ENCODE results near the gene SPRR5. TPM values are rescaled to one million over a fixed set of nuclear protein-coding genes. Genes with fewer than 3 reads are reported as not detected.

SPRR5 gene
- total and polyA plus RNA-seq, 12 donors = not detected

DNA sequence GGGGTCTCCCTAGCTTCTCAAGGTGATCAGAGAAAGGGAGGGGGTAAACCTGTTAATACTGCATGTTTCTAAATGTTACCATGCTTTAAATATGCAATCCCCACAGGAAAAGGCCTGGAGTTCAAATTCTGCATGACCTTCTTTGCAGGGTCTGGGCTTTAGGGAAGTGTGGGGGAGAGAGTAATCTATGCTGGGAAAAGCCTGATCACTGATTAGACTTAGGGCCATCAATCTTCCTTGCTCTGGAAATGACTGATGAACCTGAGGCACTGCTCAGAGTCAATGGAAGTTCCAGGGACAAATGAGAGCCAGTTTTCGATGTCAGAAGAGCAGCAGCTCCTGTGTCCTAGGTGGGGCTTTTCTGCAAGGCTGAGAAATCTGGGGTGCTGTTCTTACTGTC lies 33.7 kb downstream of the SPRR5 start:
- no peaks in the 10 kb centered on the region for H3K36me3 ChIP-seq
- no peaks in the 10 kb centered on the region for H3K4me1 ChIP-seq
- H3K27ac ChIP-seq = no peak overlapping the region
- 69 to 72% methylated on average over 1 of the region's 1 CpG for WGBS, 2 donors
- ATAC-seq (no peak), DNase-seq (no peak)
- intact Hi-C loops (cut with DNase I) = no loop called here
- TF ChIP-seq, protein P1, sequence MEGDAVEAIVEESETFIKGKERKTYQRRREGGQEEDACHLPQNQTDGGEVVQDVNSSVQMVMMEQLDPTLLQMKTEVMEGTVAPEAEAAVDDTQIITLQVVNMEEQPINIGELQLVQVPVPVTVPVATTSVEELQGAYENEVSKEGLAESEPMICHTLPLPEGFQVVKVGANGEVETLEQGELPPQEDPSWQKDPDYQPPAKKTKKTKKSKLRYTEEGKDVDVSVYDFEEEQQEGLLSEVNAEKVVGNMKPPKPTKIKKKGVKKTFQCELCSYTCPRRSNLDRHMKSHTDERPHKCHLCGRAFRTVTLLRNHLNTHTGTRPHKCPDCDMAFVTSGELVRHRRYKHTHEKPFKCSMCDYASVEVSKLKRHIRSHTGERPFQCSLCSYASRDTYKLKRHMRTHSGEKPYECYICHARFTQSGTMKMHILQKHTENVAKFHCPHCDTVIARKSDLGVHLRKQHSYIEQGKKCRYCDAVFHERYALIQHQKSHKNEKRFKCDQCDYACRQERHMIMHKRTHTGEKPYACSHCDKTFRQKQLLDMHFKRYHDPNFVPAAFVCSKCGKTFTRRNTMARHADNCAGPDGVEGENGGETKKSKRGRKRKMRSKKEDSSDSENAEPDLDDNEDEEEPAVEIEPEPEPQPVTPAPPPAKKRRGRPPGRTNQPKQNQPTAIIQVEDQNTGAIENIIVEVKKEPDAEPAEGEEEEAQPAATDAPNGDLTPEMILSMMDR (IDR thresholded peaks at IDR 0.05) = no peak
- H3K9me3 ChIP-seq = no peaks in the 10 kb centered on the region
- H3K4me3 ChIP-seq = no peak overlapping the region
- H3K27me3 ChIP-seq = peaks cover 0 to 14% (median 4%) of the 10 kb centered on the region in 7 donors

DNA sequence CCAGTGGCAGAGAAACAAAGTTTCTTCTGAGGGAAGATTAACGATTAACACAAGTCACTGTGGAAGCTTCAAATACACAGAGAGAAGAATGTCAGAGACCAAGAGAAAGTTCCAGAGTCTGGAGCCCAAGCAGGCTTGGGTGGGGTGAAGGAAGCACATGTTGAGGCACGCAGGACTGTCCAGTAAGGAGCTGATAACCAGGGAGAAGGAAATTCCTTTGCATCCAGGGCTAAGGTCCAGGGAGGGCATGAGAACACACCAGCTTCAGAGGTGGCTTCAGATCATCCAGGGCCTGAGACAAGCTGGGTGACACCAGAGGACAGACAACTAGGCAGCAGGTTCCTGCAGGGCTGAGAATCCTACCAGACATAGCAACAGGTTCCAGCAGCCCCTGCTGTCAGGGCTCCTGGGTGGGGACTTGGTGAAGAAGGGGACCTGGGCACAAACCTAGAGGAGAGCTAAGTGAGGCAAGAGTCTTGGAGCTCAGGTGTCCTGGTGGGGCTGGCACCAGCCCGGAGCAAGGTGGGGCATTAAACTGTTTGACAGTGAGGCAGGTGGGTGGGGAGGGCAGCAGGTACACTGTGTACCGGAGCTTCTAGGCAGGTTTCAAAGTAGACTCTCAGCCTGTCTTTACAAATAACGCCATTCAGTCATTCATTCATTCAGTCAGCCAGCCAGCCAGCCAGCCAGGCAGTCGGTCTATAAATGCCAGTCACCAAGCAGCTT lies 34.3 kb downstream of the SPRR5 start:
- Histone ChIP-seq H3K4me3 (no peak overlapping the region), H3K36me3 (no peaks in the 10 kb centered on the region), H3K27ac (no peak overlapping the region), H3K9me3 (no peaks in the 10 kb centered on the region), H3K4me1 (no peaks in the 10 kb centered on the region), H3K27me3 (peaks cover 0 to 12% (median 4%) of the 10 kb centered on the region in 7 donors)
- TF ChIP-seq, protein P1 (IDR thresholded peaks at IDR 0.05) = no peak
- 79 to 80% methylated on average over 6 of the region's 6 CpGs for WGBS, 2 donors
- ATAC-seq (no peak), DNase-seq (no peak)
- intact Hi-C loops (cut with DNase I) = no loop called here

DNA sequence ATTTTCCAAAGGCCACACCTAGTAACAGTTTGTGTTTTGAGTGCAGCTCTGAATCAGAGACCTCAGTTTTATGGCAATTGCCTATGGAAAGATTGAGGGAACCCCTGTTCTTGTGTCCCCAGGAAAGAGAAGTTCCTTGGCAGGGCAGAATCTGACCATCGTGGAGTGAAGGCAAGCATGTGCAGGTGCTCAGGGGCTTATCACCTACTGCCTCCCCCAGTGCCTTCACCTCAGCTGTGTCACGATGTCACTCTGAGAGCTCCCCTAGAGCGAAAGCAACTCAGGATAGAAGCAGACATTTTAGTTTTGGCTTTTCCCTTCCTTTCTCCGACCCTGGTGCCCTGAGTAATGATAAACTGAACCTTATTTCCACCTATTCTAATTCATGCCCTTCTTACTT lies 35.1 kb downstream of the SPRR5 start:
- intact Hi-C loops (cut with DNase I) = no loop called here
- Histone ChIP-seq H3K36me3 (no peaks in the 10 kb centered on the region), H3K27ac (no peak overlapping the region), H3K9me3 (no peaks in the 10 kb centered on the region), H3K4me1 (no peaks in the 10 kb centered on the region), H3K4me3 (no peak overlapping the region), H3K27me3 (peaks cover 0 to 12% (median 4%) of the 10 kb centered on the region in 7 donors)
- WGBS, 2 donors = 57 to 73% methylated on average over 4 of the region's 4 CpGs
- DNase-seq (no peak), ATAC-seq (no peak)
- TF ChIP-seq, protein P1 (IDR thresholded peaks at IDR 0.05) = no peak

DNA sequence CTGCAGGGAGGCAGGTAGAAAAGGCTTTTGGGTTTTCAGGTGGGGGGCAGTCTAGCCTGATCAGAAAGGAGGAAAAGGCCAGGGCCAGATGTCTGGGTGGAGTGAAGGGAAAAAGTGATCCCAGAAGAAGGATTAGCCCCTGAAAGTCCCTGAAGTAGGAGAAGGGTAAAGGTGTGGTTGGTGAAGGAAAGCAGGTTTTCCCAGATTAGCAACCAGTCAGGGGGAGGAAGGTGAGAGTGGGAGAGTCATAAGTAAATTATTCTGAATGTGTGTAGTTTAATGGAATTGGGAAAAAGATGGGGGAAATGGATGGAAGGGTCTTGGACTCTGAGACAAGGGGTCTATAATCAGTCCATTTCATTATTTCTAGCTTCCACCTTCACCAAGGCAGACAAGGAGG lies 36.2 kb downstream of the SPRR5 start:
- peaks cover 0 to 5% (median 0%) of the 10 kb centered on the region in 11 donors for H3K9me3 ChIP-seq
- TF ChIP-seq, protein P1 (IDR thresholded peaks at IDR 0.05) = no peak
- no peaks in the 10 kb centered on the region for H3K4me1 ChIP-seq
- H3K27me3 ChIP-seq = peaks cover 0 to 12% (median 4%) of the 10 kb centered on the region in 7 donors
- DNase-seq (no peak), ATAC-seq (no peak)
- no peaks in the 10 kb centered on the region for H3K36me3 ChIP-seq
- intact Hi-C loops (cut with DNase I) = no loop called here
- H3K4me3 ChIP-seq = no peak overlapping the region
- no peak overlapping the region for H3K27ac ChIP-seq
